ENCODE measurements around the gene SH3BP4. TPM values are rescaled to one million over a fixed set of nuclear protein-coding genes. Genes with fewer than 3 reads are reported as not detected.

SH3BP4 gene
- total RNA-seq, 1 donor from 2014 or later, result 37.1 TPM

GRCh38 chr2:234919711-234920110, 32.1 kb upstream of the SH3BP4 start:
- no peak overlapping the region for H3K27ac Mint-ChIP-seq (ENCODE audit: unreplicated experiment)
- H3K36me3 Mint-ChIP-seq (ENCODE audit: low read depth), result no peaks in the 10 kb centered on the region
- peaks cover 11% of the 10 kb centered on the region for H3K4me1 Mint-ChIP-seq
- DNase-seq (ENCODE audit: low read depth, low spot score), result no peak
- no peak overlapping the region for H3K4me3 Mint-ChIP-seq
- no peaks in the 10 kb centered on the region for H3K27me3 Mint-ChIP-seq (ENCODE audit: low read depth)
- TF ChIP-seq, protein P1, sequence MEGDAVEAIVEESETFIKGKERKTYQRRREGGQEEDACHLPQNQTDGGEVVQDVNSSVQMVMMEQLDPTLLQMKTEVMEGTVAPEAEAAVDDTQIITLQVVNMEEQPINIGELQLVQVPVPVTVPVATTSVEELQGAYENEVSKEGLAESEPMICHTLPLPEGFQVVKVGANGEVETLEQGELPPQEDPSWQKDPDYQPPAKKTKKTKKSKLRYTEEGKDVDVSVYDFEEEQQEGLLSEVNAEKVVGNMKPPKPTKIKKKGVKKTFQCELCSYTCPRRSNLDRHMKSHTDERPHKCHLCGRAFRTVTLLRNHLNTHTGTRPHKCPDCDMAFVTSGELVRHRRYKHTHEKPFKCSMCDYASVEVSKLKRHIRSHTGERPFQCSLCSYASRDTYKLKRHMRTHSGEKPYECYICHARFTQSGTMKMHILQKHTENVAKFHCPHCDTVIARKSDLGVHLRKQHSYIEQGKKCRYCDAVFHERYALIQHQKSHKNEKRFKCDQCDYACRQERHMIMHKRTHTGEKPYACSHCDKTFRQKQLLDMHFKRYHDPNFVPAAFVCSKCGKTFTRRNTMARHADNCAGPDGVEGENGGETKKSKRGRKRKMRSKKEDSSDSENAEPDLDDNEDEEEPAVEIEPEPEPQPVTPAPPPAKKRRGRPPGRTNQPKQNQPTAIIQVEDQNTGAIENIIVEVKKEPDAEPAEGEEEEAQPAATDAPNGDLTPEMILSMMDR (conservative IDR thresholded peaks at IDR 0.05), result no peak
- peaks cover 16% of the 10 kb centered on the region for H3K9me3 Mint-ChIP-seq

GRCh38 chr2:234920836-234921235, 31.0 kb upstream of the SH3BP4 start:
- TF ChIP-seq, protein P1 (conservative IDR thresholded peaks at IDR 0.05), result no peak
- no peak overlapping the region for H3K4me3 Mint-ChIP-seq
- no peak for DNase-seq (ENCODE audit: low read depth, low spot score)
- no peaks in the 10 kb centered on the region for H3K36me3 Mint-ChIP-seq (ENCODE audit: low read depth)
- no peaks in the 10 kb centered on the region for H3K27me3 Mint-ChIP-seq (ENCODE audit: low read depth)
- H3K27ac Mint-ChIP-seq (ENCODE audit: unreplicated experiment), result no peak overlapping the region
- H3K9me3 Mint-ChIP-seq, result peaks cover 22% of the 10 kb centered on the region
- H3K4me1 Mint-ChIP-seq, result peaks cover 10% of the 10 kb centered on the region

DNA sequence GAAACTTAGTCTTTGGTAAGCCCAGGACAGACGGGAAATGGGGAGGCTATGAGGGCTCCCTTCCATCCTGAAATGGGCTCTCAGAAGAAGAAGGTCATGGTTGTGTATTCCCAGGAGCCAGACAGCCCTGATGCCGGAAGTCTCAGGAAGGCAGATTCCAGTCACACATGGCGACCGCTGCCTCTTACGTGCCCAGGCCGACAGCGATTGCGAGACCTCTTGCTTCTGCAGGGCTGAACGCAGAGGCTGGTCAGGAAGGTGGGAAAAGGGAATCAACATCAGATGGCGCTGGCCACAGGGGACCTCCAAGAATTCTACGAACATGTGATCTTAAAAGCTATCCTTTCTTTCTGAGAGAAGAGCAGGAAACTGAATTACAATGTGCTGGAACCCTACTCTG, 22.8 kb upstream of the SH3BP4 start:
- Mint-ChIP-seq H3K4me1 (peaks cover 16% of the 10 kb centered on the region), H3K4me3 (no peak overlapping the region), H3K36me3 (ENCODE audit: low read depth) (no peaks in the 10 kb centered on the region), H3K9me3 (peaks cover 13% of the 10 kb centered on the region), H3K27me3 (ENCODE audit: low read depth) (no peaks in the 10 kb centered on the region), H3K27ac (ENCODE audit: unreplicated experiment) (no peak overlapping the region)
- TF ChIP-seq, protein P1 (conservative IDR thresholded peaks at IDR 0.05), result no peak
- no peak for DNase-seq (ENCODE audit: low read depth, low spot score)

- Mint-ChIP-seq H3K27ac (ENCODE audit: unreplicated experiment) (no peak overlapping the region), H3K36me3 (ENCODE audit: low read depth) (no peaks in the 10 kb centered on the region), H3K4me3 (no peak overlapping the region), H3K4me1 (peaks cover 19% of the 10 kb centered on the region), H3K9me3 (peaks cover 3% of the 10 kb centered on the region), H3K27me3 (ENCODE audit: low read depth) (no peaks in the 10 kb centered on the region)
- no peak for DNase-seq (ENCODE audit: low read depth, low spot score)
- TF ChIP-seq, protein P1 (conservative IDR thresholded peaks at IDR 0.05), result no peak
Measured at GRCh38 chr2:234930397-234930796, 21.4 kb upstream of the SH3BP4 start.

DNA sequence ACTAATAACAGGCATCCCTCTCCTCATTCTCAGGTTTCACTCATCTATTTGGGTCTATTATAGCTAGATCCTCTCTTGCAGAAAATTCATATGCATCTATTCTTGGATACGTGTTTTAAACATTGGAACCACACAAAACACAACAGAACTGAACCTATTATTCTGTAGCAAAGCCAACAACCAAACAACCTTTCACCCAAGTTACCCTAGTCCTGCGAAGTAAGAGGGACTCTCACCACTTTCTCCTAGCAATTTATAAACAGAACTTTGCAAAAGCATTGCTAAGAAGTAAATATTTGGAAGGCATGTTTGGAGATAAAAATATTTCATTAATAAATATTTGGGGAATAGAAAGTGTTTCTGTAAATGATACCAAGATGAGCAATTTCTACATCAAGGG, 20.4 kb upstream of the SH3BP4 start:
- Mint-ChIP-seq H3K4me3 (no peak overlapping the region), H3K4me1 (peaks cover 19% of the 10 kb centered on the region), H3K9me3 (no peaks in the 10 kb centered on the region), H3K27me3 (ENCODE audit: low read depth) (no peaks in the 10 kb centered on the region), H3K36me3 (ENCODE audit: low read depth) (no peaks in the 10 kb centered on the region), H3K27ac (ENCODE audit: unreplicated experiment) (no peak overlapping the region)
- TF ChIP-seq, protein P1 (conservative IDR thresholded peaks at IDR 0.05), result no peak
- DNase-seq (ENCODE audit: low read depth, low spot score), result no peak

All from neural crest cell (in vitro differentiated cells).